H9 (cell line): ENCODE results near the gene PRDX3. TPM values are rescaled to one million over a fixed set of nuclear protein-coding genes. Genes with fewer than 3 reads are reported as not detected.
A peak's percentile ranks its signal among the peaks of the same experiment; 100 is the strongest.

Source experiments
- DNase-seq: peaks from one replicate; pipeline ENCODE4 v3.0.0-alpha.2; 2017
- H2AFZ ChIP-seq: one replicate; pipeline ENCODE4 v1.6.1; 2013; ENCODE audit warnings: mild to moderate bottlenecking, low read length, control low read depth, moderate library complexity
- H2AK5ac ChIP-seq: 2 replicates; pipeline ENCODE4 v1.6.1; 2013; ENCODE audit warnings: low read length, control low read depth, mixed read lengths; ENCODE audit not compliant: insufficient read length
- H2BK120ac ChIP-seq: one replicate; pipeline ENCODE4 v1.6.1; 2013; ENCODE audit warnings: low read depth, mild to moderate bottlenecking, low read length, control low read depth, inconsistent platforms; ENCODE audit not compliant: poor library complexity, severe bottlenecking
- H2BK12ac ChIP-seq: 2 replicates; pipeline ENCODE4 v1.6.1; 2013; ENCODE audit warnings: low read length, control low read depth, mixed read lengths, low read depth; ENCODE audit not compliant: insufficient read length
- H2BK15ac ChIP-seq: 2 replicates; pipeline ENCODE4 v1.6.1; 2013; ENCODE audit warnings: low read depth, low read length, control low read depth
- H2BK20ac ChIP-seq: one replicate; pipeline ENCODE4 v1.6.1; 2013; ENCODE audit warnings: low read depth, mild to moderate bottlenecking, low read length, control low read depth, inconsistent platforms; ENCODE audit not compliant: poor library complexity, severe bottlenecking
- H2BK5ac ChIP-seq: 2 replicates; pipeline ENCODE4 v1.6.1; 2013; ENCODE audit warnings: low read length, control low read depth, mixed read lengths; ENCODE audit not compliant: insufficient read length
- H3K14ac ChIP-seq: 2 replicates; pipeline ENCODE4 v1.6.1; 2013; ENCODE audit warnings: low read length, control low read depth; ENCODE audit not compliant: insufficient read depth
- H3K18ac ChIP-seq: 2 replicates; pipeline ENCODE4 v1.6.1; 2013; ENCODE audit warnings: low read depth, mild to moderate bottlenecking, mixed read lengths, low read length, control low read depth; ENCODE audit not compliant: insufficient read length
- H3K23ac ChIP-seq: 2 replicates; pipeline ENCODE4 v1.6.1; 2013; ENCODE audit warnings: low read length, control low read depth, mixed read lengths, low read depth; ENCODE audit not compliant: insufficient read length
- H3K23me2 ChIP-seq: 2 replicates; pipeline ENCODE4 v1.6.1; 2013; ENCODE audit warnings: low read depth, mild to moderate bottlenecking, mixed read lengths, low read length, control low read depth; ENCODE audit not compliant: insufficient read length, poor library complexity, severe bottlenecking
- H3K27ac ChIP-seq: 2 replicates; pipeline ENCODE4 v1.5.1; 2013; ENCODE audit warnings: low read length, control low read depth, mixed read lengths, low read depth; ENCODE audit not compliant: insufficient read length
- H3K27me3 ChIP-seq: 2 replicates; pipeline ENCODE4 v1.6.1; 2013; ENCODE audit warnings: low read length, control low read depth, inconsistent platforms; ENCODE audit not compliant: insufficient read depth
- H3K4ac ChIP-seq: 2 replicates; pipeline ENCODE4 v1.6.1; 2013; ENCODE audit warnings: low read depth, mild to moderate bottlenecking, control low read depth, inconsistent platforms, low read length, moderate library complexity
- H3K4me1 ChIP-seq: 2 replicates; pipeline ENCODE4 v1.6.1; 2013; ENCODE audit warnings: low read length, control low read depth, inconsistent platforms; ENCODE audit not compliant: insufficient read depth
- H3K4me2 ChIP-seq: 2 replicates; pipeline ENCODE4 v1.6.1; 2013; ENCODE audit warnings: low read length, control low read depth, mixed read lengths; ENCODE audit not compliant: insufficient read length, insufficient read depth
- H3K56ac ChIP-seq: 2 replicates; pipeline ENCODE4 v1.6.1; 2013; ENCODE audit warnings: low read depth, mild to moderate bottlenecking, mixed read lengths, low read length, control low read depth; ENCODE audit not compliant: insufficient read length
- H3K79me1 ChIP-seq: 2 replicates; pipeline ENCODE4 v1.6.1; 2013; ENCODE audit warnings: low read depth, mild to moderate bottlenecking, moderate library complexity, low read length, control low read depth, inconsistent platforms; ENCODE audit not compliant: insufficient read depth, poor library complexity, severe bottlenecking
- H3K79me2 ChIP-seq: 2 replicates; pipeline ENCODE4 v1.6.1; 2013; ENCODE audit warnings: low read length, control low read depth, inconsistent platforms; ENCODE audit not compliant: insufficient read depth
- H3K9ac ChIP-seq: 2 replicates; pipeline ENCODE4 v1.6.1; 2013; ENCODE audit warnings: low read length, control low read depth, mixed read lengths; ENCODE audit not compliant: insufficient read length; ENCODE audit errors: extremely low read depth
- H3K9me3 ChIP-seq: one replicate; pipeline ENCODE4 v1.6.1; 2013; ENCODE audit warnings: low read depth, low read length, inconsistent platforms; ENCODE audit not compliant: control insufficient read depth
- H3T11ph ChIP-seq: one replicate; pipeline ENCODE4 v1.6.1; 2013; ENCODE audit warnings: mild to moderate bottlenecking, low read length, control low read depth, inconsistent platforms
- H4K20me1 ChIP-seq: one replicate; pipeline ENCODE4 v1.6.1; 2013; ENCODE audit not compliant: control insufficient read depth, insufficient read length, insufficient read depth
- H4K5ac ChIP-seq: 2 replicates; pipeline ENCODE4 v1.6.1; 2013; ENCODE audit warnings: low read depth, mild to moderate bottlenecking, mixed read lengths, low read length, control low read depth; ENCODE audit not compliant: insufficient read length
- H4K8ac ChIP-seq: replicated peaks from 2 replicates; pipeline ENCODE4 v1.6.1; 2013; ENCODE audit warnings: low read length, control low read depth, mixed read lengths, low read depth; ENCODE audit not compliant: insufficient read length
- H4K91ac ChIP-seq: 2 replicates; pipeline ENCODE4 v1.6.1; 2013; ENCODE audit warnings: low read depth, mild to moderate bottlenecking, moderate library complexity, mixed read lengths, low read length, control low read depth; ENCODE audit not compliant: insufficient read length
- H3K27ac Mint-ChIP-seq, 3 experiments: 2 replicates in 2 of 3; 3 replicates in 1 of 3; pipeline ENCODE4 v1.8.0; 2020 to 2021; ENCODE audit warnings: mixed read lengths in 3 of 3, mild to moderate bottlenecking in 1 of 3, moderate library complexity in 1 of 3
- H3K27me3 Mint-ChIP-seq: 2 replicates; pipeline ENCODE4 v1.8.0; 2021; ENCODE audit warnings: low read depth, mild to moderate bottlenecking, moderate library complexity, mixed read lengths
- H3K36me3 Mint-ChIP-seq, 3 experiments: 2 replicates in 2 of 3; 3 replicates in 1 of 3; pipeline ENCODE4 v1.8.0; 2020 to 2021; ENCODE audit warnings: low read depth in 3 of 3, mixed read lengths in 3 of 3; ENCODE audit not compliant: insufficient read depth in 1 of 3
- H3K4me1 Mint-ChIP-seq, 2 experiments: 2 replicates each; pipeline ENCODE4 v1.8.0; 2020; ENCODE audit warnings: mixed read lengths in 2 of 2
- H3K4me3 Mint-ChIP-seq, 2 experiments: 2 replicates in 1 of 2; 3 replicates in 1 of 2; pipeline ENCODE4 v1.8.0; 2020 to 2021; ENCODE audit warnings: mild to moderate bottlenecking in 2 of 2, mixed read lengths in 2 of 2, moderate library complexity in 1 of 2
- H3K9me3 Mint-ChIP-seq, 2 experiments: 2 replicates in 1 of 2; 3 replicates in 1 of 2; pipeline ENCODE4 v1.8.0; 2020; ENCODE audit warnings: mild to moderate bottlenecking in 2 of 2, mixed read lengths in 2 of 2, moderate library complexity in 1 of 2
- WGBS: extraction: QIAGEN DNeasy Blood & Tissue Kit; methylation state at CpG from one replicate; pipeline ENCODE4 v1.1.7; 2013; ENCODE audit warnings: missing lambda C conversion rate, low lambda C conversion rate, mixed read lengths; ENCODE audit not compliant: insufficient read length; ENCODE audit errors: extremely low coverage; 5-methylcytosine and 5-hydroxymethylcytosine counted together
- total RNA-seq: library from RNA; stranded (reverse); gene quantifications from 2 replicates; pipeline ENCODE4 v1.2.1, GENCODE V29; 2021
- TF ChIP-seq, protein P1 (sequence below): fragments of 200-600 bp; sonication (generic); conservative IDR thresholded peaks from 3 replicates; pipeline ENCODE4 v1.8.0; 2021; ENCODE audit warnings: antibody characterized with exemption, mild to moderate bottlenecking

The PRDX3 gene
- total RNA-seq, 1 experiment from 2014 or later = 181 TPM

DNA sequence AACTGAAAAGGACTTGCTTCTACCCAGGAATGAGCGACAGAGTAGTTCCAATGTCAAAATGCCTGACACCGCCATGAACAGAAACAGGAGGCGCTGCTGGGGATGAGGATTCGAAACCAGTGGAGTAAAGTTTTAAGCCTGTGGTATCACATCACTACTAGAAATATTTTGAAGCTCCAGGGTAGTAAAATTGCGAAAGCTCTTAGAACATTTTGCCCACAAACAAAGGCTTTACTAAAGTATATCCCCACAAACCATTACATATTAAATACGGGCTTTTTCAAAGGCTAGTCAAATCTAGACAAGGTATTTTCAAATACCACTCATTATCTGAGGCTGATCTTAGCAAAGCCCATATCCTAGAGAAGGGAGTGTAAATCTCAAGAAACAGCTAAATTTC is 2.4 kb downstream of the PRDX3 start:
- Histone ChIP-seq H3K9ac (no peak overlapping the region), H2BK12ac (no peak overlapping the region), H2AK5ac (no peak overlapping the region), H3K23me2 (peaks cover 2% of the 10 kb centered on the region), H3K79me2 (peaks cover 12% of the 10 kb centered on the region; the same call in 1 of the 2 replicates), H4K8ac (no peak overlapping the region), H2BK5ac (no peak overlapping the region), H3K23ac (no peak overlapping the region), H3K79me1 (peaks cover 4% of the 10 kb centered on the region), H2BK15ac (no peak overlapping the region), H3K9me3 (no peaks in the 10 kb centered on the region), H4K20me1 (no peaks in the 10 kb centered on the region), H2BK120ac (no peak overlapping the region), H2AFZ (no peak overlapping the region), H3K4me2 (no peak overlapping the region), H3K27me3 (no peaks in the 10 kb centered on the region), H4K91ac (no peak overlapping the region), H3K14ac (no peak overlapping the region), H3K4me1 (no peaks in the 10 kb centered on the region; the same call in 1 of the 2 replicates), H3K4ac (no peak overlapping the region), H3K27ac (no peak overlapping the region), H3K18ac (no peak overlapping the region), H2BK20ac (no peak overlapping the region), H3K56ac (no peak overlapping the region), H3T11ph (no peak overlapping the region), H4K5ac (no peak overlapping the region)
- H3K36me3 Mint-ChIP-seq = peaks cover 28 to 51% (median 50%) of the 10 kb centered on the region in 3 experiments; a peak in 6 of 7 replicates
- H3K4me1 Mint-ChIP-seq = peaks cover 9 to 13% of the 10 kb centered on the region in 2 experiments; a peak in 3 of 4 replicates
- H3K27me3 Mint-ChIP-seq = no peaks in the 10 kb centered on the region
- H3K4me3 Mint-ChIP-seq = peak overlapping the region; percentile 17 to 85; a peak in 2 of 5 replicates
- peak overlapping the region in 1 of 3 experiments; percentile 74; a peak in 2 of 7 replicates for H3K27ac Mint-ChIP-seq
- TF ChIP-seq, protein P1, sequence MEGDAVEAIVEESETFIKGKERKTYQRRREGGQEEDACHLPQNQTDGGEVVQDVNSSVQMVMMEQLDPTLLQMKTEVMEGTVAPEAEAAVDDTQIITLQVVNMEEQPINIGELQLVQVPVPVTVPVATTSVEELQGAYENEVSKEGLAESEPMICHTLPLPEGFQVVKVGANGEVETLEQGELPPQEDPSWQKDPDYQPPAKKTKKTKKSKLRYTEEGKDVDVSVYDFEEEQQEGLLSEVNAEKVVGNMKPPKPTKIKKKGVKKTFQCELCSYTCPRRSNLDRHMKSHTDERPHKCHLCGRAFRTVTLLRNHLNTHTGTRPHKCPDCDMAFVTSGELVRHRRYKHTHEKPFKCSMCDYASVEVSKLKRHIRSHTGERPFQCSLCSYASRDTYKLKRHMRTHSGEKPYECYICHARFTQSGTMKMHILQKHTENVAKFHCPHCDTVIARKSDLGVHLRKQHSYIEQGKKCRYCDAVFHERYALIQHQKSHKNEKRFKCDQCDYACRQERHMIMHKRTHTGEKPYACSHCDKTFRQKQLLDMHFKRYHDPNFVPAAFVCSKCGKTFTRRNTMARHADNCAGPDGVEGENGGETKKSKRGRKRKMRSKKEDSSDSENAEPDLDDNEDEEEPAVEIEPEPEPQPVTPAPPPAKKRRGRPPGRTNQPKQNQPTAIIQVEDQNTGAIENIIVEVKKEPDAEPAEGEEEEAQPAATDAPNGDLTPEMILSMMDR = no peak
- H3K9me3 Mint-ChIP-seq = peaks cover 0 to 2% of the 10 kb centered on the region in 2 experiments; a peak in 1 of 5 replicates
- DNase-seq = no peak
- no CpG with 5 or more reads among the region's 6 CpGs for WGBS
